D721Med (cell line): ENCODE data around the gene MEIG1.
A peak's percentile ranks its signal among the peaks of the same experiment; 100 is the strongest.
"Not testable (repeated sequence)": the region's sequence is repeated elsewhere in the genome, so short reads cannot be mapped to it uniquely, and the experiment has no call there.

Experiments used
- DNase-seq: peaks from one replicate; pipeline ENCODE4 v3.0.0; 2011; ENCODE audit warnings: low spot score; ENCODE audit not compliant: insufficient read length
- FAIRE-seq: peaks from 2 replicates; lab custom pipeline; 2011; peaks lifted over from hg19 to GRCh38; lab: Jason Lieb, UNC
- TF ChIP-seq, protein P1 (sequence below): IDR thresholded peaks from 2 replicates; pipeline ENCODE4 v1.5.1; 2012; ENCODE audit warnings: mild to moderate bottlenecking, control low read depth; ENCODE audit not compliant: insufficient read depth; ENCODE audit errors: missing control alignments

The MEIG1 gene

DNA sequence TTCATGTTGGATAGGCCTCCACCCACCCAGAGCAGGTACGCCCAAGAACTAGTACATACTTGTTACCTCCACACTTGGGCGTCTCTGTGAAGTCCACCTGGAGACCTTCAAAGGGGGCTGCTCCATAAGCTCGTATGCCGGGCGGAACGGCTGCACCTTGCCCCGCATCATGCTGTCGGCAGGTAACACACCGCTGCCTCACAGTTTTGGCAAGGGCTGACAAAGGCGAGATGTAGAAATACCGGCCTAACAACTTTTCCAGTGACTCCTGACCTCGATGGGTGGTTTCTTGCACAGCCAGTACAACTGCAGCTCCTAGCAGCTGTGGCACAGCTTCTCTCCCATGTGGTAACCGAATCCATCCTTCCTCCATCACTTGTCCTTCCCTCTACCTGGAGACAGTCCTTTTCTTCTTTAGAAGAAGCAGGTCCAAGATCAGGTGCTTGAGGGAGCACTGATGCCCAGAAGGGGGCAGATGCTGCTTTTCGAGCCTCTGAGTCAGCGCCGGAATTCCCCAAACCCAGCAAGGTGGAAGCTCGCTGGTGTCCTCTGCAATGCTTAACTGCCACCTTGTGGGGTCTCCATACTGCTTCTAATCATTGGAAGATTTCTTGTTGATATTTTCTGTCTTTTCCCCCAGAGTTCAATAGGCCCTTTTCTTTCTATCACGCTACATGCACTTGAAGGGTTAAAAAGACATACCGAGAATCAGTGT, 32.0 kb downstream of the MEIG1 start:
- FAIRE-seq, DNase-seq: not testable (repeated sequence)
- TF ChIP-seq, protein P1, sequence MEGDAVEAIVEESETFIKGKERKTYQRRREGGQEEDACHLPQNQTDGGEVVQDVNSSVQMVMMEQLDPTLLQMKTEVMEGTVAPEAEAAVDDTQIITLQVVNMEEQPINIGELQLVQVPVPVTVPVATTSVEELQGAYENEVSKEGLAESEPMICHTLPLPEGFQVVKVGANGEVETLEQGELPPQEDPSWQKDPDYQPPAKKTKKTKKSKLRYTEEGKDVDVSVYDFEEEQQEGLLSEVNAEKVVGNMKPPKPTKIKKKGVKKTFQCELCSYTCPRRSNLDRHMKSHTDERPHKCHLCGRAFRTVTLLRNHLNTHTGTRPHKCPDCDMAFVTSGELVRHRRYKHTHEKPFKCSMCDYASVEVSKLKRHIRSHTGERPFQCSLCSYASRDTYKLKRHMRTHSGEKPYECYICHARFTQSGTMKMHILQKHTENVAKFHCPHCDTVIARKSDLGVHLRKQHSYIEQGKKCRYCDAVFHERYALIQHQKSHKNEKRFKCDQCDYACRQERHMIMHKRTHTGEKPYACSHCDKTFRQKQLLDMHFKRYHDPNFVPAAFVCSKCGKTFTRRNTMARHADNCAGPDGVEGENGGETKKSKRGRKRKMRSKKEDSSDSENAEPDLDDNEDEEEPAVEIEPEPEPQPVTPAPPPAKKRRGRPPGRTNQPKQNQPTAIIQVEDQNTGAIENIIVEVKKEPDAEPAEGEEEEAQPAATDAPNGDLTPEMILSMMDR = peak; percentile 22

DNA sequence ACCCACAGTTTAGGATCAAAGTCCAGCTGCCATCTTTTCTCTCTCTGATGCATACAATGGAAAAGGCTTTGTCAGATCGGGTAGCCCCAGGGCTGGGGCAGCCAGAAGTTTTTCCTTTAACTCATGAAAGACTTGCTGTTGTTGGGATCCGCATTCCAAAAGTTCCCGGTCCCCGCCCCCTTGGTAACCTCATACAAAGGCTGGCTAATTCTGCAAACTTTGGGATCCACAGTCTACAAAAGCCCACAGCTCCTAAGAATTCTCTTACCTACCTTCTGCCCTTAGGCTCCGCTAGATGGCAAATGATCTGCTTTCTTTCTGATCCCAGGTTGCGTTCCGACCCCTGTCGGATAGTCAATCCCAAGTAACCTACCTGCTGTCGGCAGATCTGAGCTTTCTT, 33.1 kb downstream of the MEIG1 start:
- FAIRE-seq, DNase-seq: not testable (repeated sequence)

DNA sequence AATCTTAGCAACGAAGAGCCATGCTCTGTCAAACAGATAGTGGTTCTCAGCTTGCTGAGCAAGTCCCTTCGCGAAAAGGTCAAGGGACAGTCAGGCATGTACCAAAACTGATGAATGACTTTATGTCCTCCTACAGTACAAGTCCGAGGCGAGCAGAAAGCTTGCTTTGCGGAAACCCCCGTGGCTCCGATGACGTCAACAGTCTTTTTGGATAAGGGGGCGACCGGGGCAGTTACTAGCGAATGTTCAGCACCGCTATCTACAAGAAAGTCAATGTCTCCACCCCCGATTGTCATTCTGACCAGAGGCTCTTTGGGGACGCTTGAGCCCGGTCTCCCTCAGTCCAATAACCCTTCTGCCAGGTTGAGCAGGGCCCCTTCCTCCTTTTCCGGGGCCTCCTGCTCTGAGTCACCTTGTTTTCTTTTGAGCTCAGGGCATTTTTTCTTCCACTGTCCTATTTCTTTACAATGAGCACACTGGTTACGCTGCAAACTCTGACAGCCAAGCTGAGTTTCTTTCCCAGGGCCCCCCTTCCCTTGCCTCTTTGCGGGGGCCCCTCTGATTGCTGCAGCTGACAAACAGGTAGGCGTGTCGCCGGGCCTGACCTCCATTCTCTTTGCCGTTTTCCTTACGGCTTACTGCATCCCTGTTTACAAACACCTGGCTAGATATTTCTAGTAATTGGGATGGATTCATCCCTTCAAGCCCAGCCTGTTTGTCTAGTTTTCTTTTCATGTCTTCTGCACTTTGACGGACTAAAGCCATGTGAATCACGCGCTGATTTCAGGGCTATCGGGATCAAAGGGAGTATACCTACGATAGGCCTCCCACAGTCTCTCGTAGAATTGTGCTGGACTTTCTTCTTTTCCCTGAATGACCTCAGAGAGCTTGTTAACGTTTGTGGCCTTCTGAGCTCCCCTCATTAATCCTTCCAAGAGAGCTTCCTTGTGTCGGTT, 34.6 kb downstream of the MEIG1 start:
- FAIRE-seq = not testable (repeated sequence)

DNA sequence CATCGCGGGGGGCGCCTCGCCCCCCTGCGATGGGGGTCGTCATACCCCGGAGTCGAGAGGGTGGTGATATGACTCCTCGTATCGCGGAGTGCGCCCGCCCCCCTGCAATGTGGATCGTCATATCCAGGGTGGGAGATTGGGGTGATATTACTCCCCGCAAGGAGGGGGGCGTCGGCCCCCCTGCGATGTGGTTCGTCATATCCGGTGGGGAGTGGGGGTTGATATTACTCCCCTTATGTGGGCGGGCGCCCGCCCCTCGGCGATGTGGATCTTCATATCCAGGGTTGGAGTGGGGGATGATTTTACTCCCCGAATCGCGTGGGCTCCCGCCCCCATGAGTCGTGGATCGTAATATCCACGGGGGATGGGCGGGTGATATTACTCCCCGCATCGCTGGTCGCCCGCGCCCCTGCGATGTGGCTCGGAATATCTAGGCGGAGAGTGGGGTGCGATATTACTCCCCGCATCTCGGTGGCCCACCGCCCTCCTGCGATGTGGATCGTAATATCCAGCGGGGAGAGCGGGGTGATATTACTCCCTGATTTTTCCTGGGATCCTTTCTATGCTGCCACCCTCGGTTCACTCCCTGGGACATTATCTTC, 36.9 kb downstream of the MEIG1 start:
- no peak for FAIRE-seq
- DNase-seq = no peak
- TF ChIP-seq, protein P1 = no peak

More for the DNA sequence above, 34.6 kb downstream of the MEIG1 start:
- DNase-seq = not testable (repeated sequence)

DNA sequence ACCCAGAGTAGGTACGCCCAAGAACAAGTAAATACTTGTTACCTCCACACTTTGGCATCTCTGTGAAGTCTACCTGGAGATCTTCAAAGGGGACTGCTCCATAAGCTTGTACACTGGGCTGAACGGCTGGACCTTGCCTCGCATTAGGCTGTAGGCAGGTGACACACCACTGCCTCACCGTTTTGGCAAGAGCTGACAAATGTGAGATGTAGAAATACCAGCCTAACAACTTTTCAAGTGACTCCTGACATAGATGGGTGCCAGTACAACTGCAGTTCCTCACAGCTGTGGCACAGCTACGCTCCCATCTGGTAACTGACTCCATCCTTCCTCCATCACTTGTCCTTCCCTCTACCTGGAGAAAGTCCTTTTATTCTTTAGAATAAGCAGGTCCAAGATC, 54.3 kb downstream of the MEIG1 start:
- not testable (repeated sequence) for FAIRE-seq, DNase-seq

DNA sequence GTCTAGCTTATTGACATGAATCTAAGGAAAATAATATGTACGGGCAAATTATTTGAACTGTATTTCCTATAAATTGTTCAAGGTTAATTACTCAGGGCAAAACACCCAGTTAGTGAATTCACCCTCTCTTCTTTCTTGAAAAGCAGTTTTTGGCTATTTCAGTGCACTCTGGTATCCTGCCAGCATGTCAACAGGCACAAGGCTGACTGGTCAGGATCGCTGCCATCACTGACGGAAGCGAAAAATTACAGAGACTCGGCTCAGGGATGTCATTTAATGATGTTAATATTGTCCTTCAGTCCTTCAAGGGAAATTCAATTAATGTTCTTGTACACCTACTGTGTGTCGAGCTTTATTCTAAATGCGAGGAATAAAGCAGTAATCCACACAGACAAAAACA, 56.3 kb downstream of the MEIG1 start:
- no peak for DNase-seq
- TF ChIP-seq, protein P1 = no peak
- FAIRE-seq = no peak

DNA sequence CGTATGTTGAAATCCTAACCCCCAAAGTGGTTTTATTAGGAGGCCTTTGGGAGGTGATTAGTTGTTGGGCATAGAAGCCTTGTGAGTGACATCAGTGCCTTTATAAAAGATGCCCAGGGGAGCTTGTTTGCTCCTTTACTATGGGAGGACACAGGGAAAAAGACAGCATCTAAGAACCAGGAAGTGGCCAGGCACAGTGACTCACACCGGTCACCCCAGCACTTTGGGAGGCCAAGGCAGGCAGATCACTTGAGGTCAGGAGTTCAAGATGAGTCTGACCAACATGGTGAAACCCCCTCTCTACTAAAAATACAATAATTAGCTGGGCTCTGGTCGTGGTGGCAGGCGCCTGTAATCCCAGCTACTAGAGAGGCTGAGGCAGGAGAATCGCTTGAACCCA, 61.8 kb downstream of the MEIG1 start:
- DNase-seq, FAIRE-seq: not testable (repeated sequence)
